Psoas muscle (tissue), 8 donors: ENCODE measurements around the gene ZFY. TPM values are rescaled to one million over a fixed set of nuclear protein-coding genes. Genes with fewer than 3 reads are reported as not detected.

ENCODE experiments used
- ATAC-seq, 4 donors: fragments of 200-7000 bp; cut with Tn5 transposase; one replicate each; pipeline ENCODE4 v1.9.1; 2020; ENCODE audit warnings: moderate library complexity in 3 of 4, mild to moderate bottlenecking in 2 of 4
- DNase-seq, 2 donors: peaks; one replicate each; pipeline ENCODE4 v3.0.0-alpha.2; 2020
- H3K27ac ChIP-seq: fragments of 200-600 bp; one replicate; pipeline ENCODE4 v1.8.0; 2022
- H3K27me3 ChIP-seq, 3 donors: fragments of 200-600 bp in 1 of 3; one replicate each; pipeline versions ENCODE4 v1.6.1 to v1.8.0; 2013 to 2022; ENCODE audit warnings: low read length in 2 of 3, mild to moderate bottlenecking in 2 of 3, moderate library complexity in 1 of 3; ENCODE audit not compliant: insufficient read depth in 3 of 3
- H3K36me3 ChIP-seq, 2 donors: fragments of 200-600 bp in 1 of 2; one replicate each; pipeline versions ENCODE4 v1.6.1 to v1.8.0; 2013 to 2022; ENCODE audit warnings: low read depth in 1 of 2, mild to moderate bottlenecking in 1 of 2, moderate library complexity in 1 of 2; ENCODE audit not compliant: insufficient read depth in 1 of 2
- H3K4me1 ChIP-seq: fragments of 200-600 bp; one replicate; pipeline ENCODE4 v1.8.0; 2022
- H3K4me3 ChIP-seq: fragments of 200-600 bp; one replicate; pipeline ENCODE4 v1.8.0; 2022; ENCODE audit warnings: mild to moderate bottlenecking
- H3K9me3 ChIP-seq: fragments of 200-600 bp; one replicate; pipeline ENCODE4 v1.8.0; 2022
- WGBS, 3 donors: extraction: QIAGEN DNeasy Blood & Tissue Kit; methylation state at CpG; one replicate each; pipeline versions ENCODE4 v1.1.6 to v1.1.7; 2013; 5-methylcytosine and 5-hydroxymethylcytosine counted together
- intact Hi-C, 2 donors: fragments of 100-400 bp; cut with DNase I; formaldehyde crosslinking; loops; one replicate each; pipeline versions ENCODE4 v1.11.0 to v1.14.2; 2022
- polyA plus RNA-seq, 3 donors: library from polyadenylated mRNA; stranded (reverse); fragments of 200-250 nt; gene quantifications; one replicate each; pipeline ENCODE4 v1.2.3, GENCODE V29; 2013
- total RNA-seq, 4 donors: library from RNA; stranded (reverse); fragmentation: NEBNext Ultra II Directional in 2 of 4; extraction: Animal tissue kit (Norgen Biotek cat#: 25700) in 2 of 4; gene quantifications; one replicate each; pipeline versions ENCODE4 v1.2.1 to v1.2.4, GENCODE V29; 2021 to 2023
- TF ChIP-seq, protein P1 (sequence below): fragments of 200-600 bp; IDR thresholded peaks from one replicate; pipeline ENCODE4 v1.8.0; 2022; ENCODE audit warnings: antibody characterized with exemption
- donor health status: healthy with polysubstance abuse.
- donor health status: DM: no; HTN: no; CAD: no; lungs with moderate emphysema.
- donor health status: Bipolar disorder and iron deficiency.
- donor health status: healthy.
- donor health status: DM: yes; HTN: yes; CAD: no.
- donor health status: DM: no; HTN: no; CAD: no.
- donor health status: DM: no; HTN: no; CAD: no.
- donor health status: DM: yes; HTN: yes; CAD: no.

Gene ZFY
- total and polyA plus RNA-seq, 7 donors = 3.4 to 8.4 TPM; not detected in 5

- no peaks in the 10 kb centered on the region for H3K9me3 ChIP-seq
- no peak overlapping the region for H3K27ac ChIP-seq
- intact Hi-C loops = no loop called here
- no peak overlapping the region for H3K4me3 ChIP-seq
- H3K4me1 ChIP-seq = no peaks in the 10 kb centered on the region
- H3K36me3 ChIP-seq = no peaks in the 10 kb centered on the region
- 94 to 100% methylated on average over 1 of the region's 1 CpG; no CpG with 5 or more reads in 1 of the 3 donors for WGBS, 3 donors
- TF ChIP-seq, protein P1, sequence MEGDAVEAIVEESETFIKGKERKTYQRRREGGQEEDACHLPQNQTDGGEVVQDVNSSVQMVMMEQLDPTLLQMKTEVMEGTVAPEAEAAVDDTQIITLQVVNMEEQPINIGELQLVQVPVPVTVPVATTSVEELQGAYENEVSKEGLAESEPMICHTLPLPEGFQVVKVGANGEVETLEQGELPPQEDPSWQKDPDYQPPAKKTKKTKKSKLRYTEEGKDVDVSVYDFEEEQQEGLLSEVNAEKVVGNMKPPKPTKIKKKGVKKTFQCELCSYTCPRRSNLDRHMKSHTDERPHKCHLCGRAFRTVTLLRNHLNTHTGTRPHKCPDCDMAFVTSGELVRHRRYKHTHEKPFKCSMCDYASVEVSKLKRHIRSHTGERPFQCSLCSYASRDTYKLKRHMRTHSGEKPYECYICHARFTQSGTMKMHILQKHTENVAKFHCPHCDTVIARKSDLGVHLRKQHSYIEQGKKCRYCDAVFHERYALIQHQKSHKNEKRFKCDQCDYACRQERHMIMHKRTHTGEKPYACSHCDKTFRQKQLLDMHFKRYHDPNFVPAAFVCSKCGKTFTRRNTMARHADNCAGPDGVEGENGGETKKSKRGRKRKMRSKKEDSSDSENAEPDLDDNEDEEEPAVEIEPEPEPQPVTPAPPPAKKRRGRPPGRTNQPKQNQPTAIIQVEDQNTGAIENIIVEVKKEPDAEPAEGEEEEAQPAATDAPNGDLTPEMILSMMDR = no peak
- no peak for DNase-seq
- no peaks in the 10 kb centered on the region for H3K27me3 ChIP-seq
- no peak for ATAC-seq
Observed at GRCh38 chrY:2893471-2893870, 41.7 kb upstream of the ZFY start.

DNA sequence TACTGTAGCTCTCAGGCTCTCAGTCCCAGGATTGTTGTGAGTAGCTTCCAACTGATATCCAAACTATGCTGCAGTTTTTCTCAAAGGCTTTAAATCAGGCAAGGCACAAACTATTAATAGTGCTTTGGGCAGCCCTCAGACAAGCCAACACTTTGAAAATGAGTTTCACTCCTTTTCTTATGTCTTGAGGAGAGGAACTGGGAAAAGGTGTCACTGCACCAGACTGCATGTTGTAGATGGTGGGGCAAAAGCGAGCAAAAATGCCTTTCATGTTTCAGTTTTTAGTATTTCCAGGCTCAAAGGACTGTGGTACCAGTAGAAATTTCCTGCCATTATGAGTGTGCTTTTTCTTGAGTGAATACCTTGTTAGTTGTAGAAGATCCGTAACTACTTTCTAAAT, 39.1 kb upstream of the ZFY start:
- no peaks in the 10 kb centered on the region for H3K4me1 ChIP-seq
- no peak overlapping the region for H3K4me3 ChIP-seq
- H3K36me3 ChIP-seq = no peaks in the 10 kb centered on the region
- no peak overlapping the region for H3K27ac ChIP-seq
- no peaks in the 10 kb centered on the region for H3K27me3 ChIP-seq
- intact Hi-C loops = no loop called here
- 92 to 95% methylated on average over 2 of the region's 2 CpGs; no CpG with 5 or more reads in 1 of the 3 donors for WGBS, 3 donors
- ATAC-seq (no peak), DNase-seq (no peak)
- TF ChIP-seq, protein P1 = no peak
- H3K9me3 ChIP-seq = no peaks in the 10 kb centered on the region

GRCh38 chrY:2907356-2907755, 27.8 kb upstream of the ZFY start:
- H3K4me3 ChIP-seq = no peak overlapping the region
- no peaks in the 10 kb centered on the region for H3K36me3 ChIP-seq
- no peak for ATAC-seq
- no peaks in the 10 kb centered on the region for H3K27me3 ChIP-seq
- no peaks in the 10 kb centered on the region for H3K4me1 ChIP-seq
- DNase-seq = no peak
- no peak overlapping the region for H3K27ac ChIP-seq
- WGBS, 3 donors = 42 to 50% methylated on average over 1 of the region's 1 CpG; no CpG with 5 or more reads in 1 of the 3 donors
- H3K9me3 ChIP-seq = no peaks in the 10 kb centered on the region
- intact Hi-C loops = no loop called here
- TF ChIP-seq, protein P1 = no peak

DNA sequence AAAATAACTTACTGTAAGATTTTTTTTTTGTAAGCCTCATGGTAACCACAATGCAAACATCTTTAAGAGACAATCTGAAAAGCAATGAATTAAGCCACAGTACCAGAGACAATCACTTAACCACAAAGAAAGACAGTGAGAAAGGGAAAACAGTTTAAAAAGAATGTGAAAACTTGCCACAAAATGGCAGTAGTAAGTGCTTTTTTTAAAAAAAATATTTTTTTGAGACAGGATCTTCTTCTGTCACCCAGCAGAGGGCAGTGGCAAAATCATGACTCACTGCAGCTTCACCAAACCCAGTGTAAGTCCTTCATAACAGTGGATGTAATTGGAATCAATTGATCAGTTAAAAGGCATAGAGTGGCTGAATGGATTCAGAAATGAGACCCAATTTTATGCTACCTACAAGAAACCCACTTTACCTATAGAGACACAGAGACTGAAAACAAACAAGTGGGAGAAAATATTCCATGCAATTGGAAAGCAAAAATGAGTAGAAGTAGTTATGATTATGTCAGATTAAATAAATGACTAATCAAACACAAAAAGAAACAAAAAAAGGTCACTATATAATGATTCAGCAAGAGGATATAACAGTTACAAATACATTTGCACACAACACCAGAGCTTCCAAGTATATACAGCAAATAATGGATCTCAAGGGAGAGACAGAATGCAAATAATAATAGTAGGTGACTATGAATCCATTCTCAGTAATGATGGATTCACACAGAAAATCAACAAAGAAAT, 21.9 kb upstream of the ZFY start:
- Histone ChIP-seq H3K27me3 (no peaks in the 10 kb centered on the region), H3K36me3 (no peaks in the 10 kb centered on the region), H3K4me1 (no peaks in the 10 kb centered on the region), H3K27ac (no peak overlapping the region), H3K4me3 (no peak overlapping the region), H3K9me3 (no peaks in the 10 kb centered on the region)
- DNase-seq = no peak
- TF ChIP-seq, protein P1 = no peak
- no peak for ATAC-seq
- intact Hi-C loops = no loop called here

DNA sequence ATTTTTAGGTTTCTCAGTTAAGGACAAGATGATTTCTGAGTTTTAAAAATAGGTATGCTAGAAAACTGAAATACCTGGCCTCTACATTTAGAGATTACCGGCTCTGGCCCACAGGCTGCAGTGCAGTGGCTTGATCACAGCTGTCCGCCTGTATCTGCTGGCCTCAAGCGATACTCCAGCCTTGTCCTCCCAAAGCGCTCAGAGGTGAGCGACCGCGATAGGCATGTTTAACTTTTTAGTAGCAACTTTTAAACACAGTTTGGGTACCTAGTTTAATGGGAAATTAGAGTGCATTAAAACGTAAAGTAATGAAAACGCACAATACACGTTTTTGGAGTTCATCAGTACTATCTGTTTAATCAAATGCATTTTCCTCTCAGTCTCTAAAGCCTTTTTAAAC, 1.1 kb upstream of the ZFY start:
- no peaks in the 10 kb centered on the region for H3K9me3 ChIP-seq
- TF ChIP-seq, protein P1 = no peak
- no peaks in the 10 kb centered on the region for H3K36me3 ChIP-seq
- H3K27ac ChIP-seq = no peak overlapping the region
- H3K4me1 ChIP-seq = no peaks in the 10 kb centered on the region
- intact Hi-C loops = no loop called here
- no peaks in the 10 kb centered on the region for H3K27me3 ChIP-seq
- DNase-seq (no peak), ATAC-seq (no peak)
- 7 to 10% methylated on average over 10 of the region's 10 CpGs; no CpG with 5 or more reads in 1 of the 3 donors for WGBS, 3 donors
- H3K4me3 ChIP-seq = no peak overlapping the region
